GM23338 (cell line): ENCODE results near the gene ARFIP1. TPM values are rescaled to one million over a fixed set of nuclear protein-coding genes. Genes with fewer than 3 reads are reported as not detected.

ENCODE experiments used
- ATAC-seq: fragments of 200-7000 bp; cut with Tn5 transposase; 3 replicates; pipeline ENCODE4 v1.9.1; 2020
- DNase-seq: peaks from one replicate; pipeline ENCODE4 v3.0.0-alpha.2; 2015; ENCODE audit warnings: low spot score
- H2AFZ ChIP-seq: fragments of 200-600 bp; sonication (generic); 2 replicates; pipeline ENCODE4 v1.8.0; 2016; ENCODE audit warnings: antibody characterized with exemption, mild to moderate bottlenecking, moderate library complexity
- H3F3A ChIP-seq: fragments of 200-600 bp; sonication (generic); replicated peaks from 2 replicates; pipeline ENCODE4 v1.8.0; 2017; ENCODE audit warnings: antibody characterized with exemption, mixed run types, low read depth
- H3K27ac ChIP-seq: fragments of 200-600 bp; sonication (generic); 2 replicates; pipeline ENCODE4 v1.6.1; 2016; ENCODE audit warnings: low read depth
- H3K27me3 ChIP-seq: fragments of 200-600 bp; sonication (generic); 2 replicates; pipeline ENCODE4 v1.8.0; 2016; ENCODE audit warnings: mild to moderate bottlenecking, mixed run types, moderate library complexity; ENCODE audit not compliant: insufficient read depth
- H3K36me3 ChIP-seq: fragments of 200-600 bp; sonication (generic); 2 replicates; pipeline ENCODE4 v1.8.0; 2016; ENCODE audit warnings: mild to moderate bottlenecking; ENCODE audit not compliant: insufficient read depth
- H3K4me1 ChIP-seq: fragments of 200-600 bp; sonication (generic); 2 replicates; pipeline ENCODE4 v1.8.0; 2016; ENCODE audit warnings: mild to moderate bottlenecking, moderate library complexity; ENCODE audit not compliant: insufficient read depth
- H3K4me2 ChIP-seq: fragments of 200-600 bp; sonication (generic); 2 replicates; pipeline ENCODE4 v1.7.1; 2017; ENCODE audit warnings: mixed run types
- H3K4me3 ChIP-seq: fragments of 200-600 bp; sonication (generic); 2 replicates; pipeline ENCODE4 v1.6.1; 2016; ENCODE audit warnings: mixed run types
- H3K79me2 ChIP-seq: fragments of 200-600 bp; sonication (generic); replicated peaks from 2 replicates; pipeline ENCODE4 v1.8.0; 2017; ENCODE audit warnings: mild to moderate bottlenecking; ENCODE audit not compliant: insufficient read depth
- H3K9me2 ChIP-seq: fragments of 200-600 bp; sonication (generic); 2 replicates; pipeline ENCODE4 v1.8.0; 2017; ENCODE audit not compliant: insufficient read depth
- H4K20me1 ChIP-seq: fragments of 200-600 bp; sonication (generic); replicated peaks from 2 replicates; pipeline ENCODE4 v1.8.0; 2017; ENCODE audit warnings: mild to moderate bottlenecking; ENCODE audit not compliant: insufficient read depth
- H3K27ac Mint-ChIP-seq: 2 replicates; pipeline ENCODE4 v1.8.0; 2020; ENCODE audit warnings: inconsistent platforms, mild to moderate bottlenecking, moderate library complexity, mixed read lengths
- H3K27me3 Mint-ChIP-seq: 3 replicates; pipeline ENCODE4 v1.8.0; 2022; ENCODE audit warnings: low read depth, mild to moderate bottlenecking, moderate library complexity, mixed read lengths, inconsistent platforms; ENCODE audit not compliant: insufficient read depth, poor library complexity
- H3K36me3 Mint-ChIP-seq: 3 replicates; pipeline ENCODE4 v1.8.0; 2021; ENCODE audit warnings: low read depth, mild to moderate bottlenecking, inconsistent platforms, moderate library complexity, mixed read lengths
- H3K4me1 Mint-ChIP-seq: 3 replicates; pipeline ENCODE4 v1.8.0; 2020; ENCODE audit warnings: mild to moderate bottlenecking, inconsistent platforms, mixed read lengths
- H3K4me3 Mint-ChIP-seq: 3 replicates; pipeline ENCODE4 v1.8.0; 2021; ENCODE audit warnings: moderate library complexity, mild to moderate bottlenecking, inconsistent platforms, mixed read lengths
- H3K9me3 Mint-ChIP-seq: 3 replicates; pipeline ENCODE4 v1.8.0; 2020; ENCODE audit warnings: moderate library complexity, mild to moderate bottlenecking, inconsistent platforms, mixed read lengths
- CREB1 ChIP-seq: fragments of 250-450 bp; sonication (Bioruptor Pico); IDR thresholded peaks from 2 replicates; pipeline ENCODE4 v1.5.0; 2020; ENCODE audit warnings: low read depth, mild to moderate bottlenecking, moderate library complexity
- CTCF ChIP-seq, 2 experiments: fragments of 200-600 bp in 1 of 2; sonication (generic) in 1 of 2; conservative IDR thresholded peaks; 2 replicates each; pipeline versions ENCODE4 v1.5.1 to v1.6.1; 2016 to 2017; ENCODE audit warnings: antibody characterized with exemption in 2 of 2, low read depth in 2 of 2, mild to moderate bottlenecking in 2 of 2, moderate library complexity in 1 of 2
- ETS1 ChIP-seq: IDR thresholded peaks from 2 replicates; pipeline ENCODE4 v1.6.1; 2016; ENCODE audit warnings: antibody characterized with exemption
- EZH2 ChIP-seq: fragments of 200-600 bp; sonication (generic); IDR thresholded peaks from one replicate; pipeline ENCODE4 v1.8.0; 2017; ENCODE audit warnings: antibody characterized with exemption, mild to moderate bottlenecking, low read depth; ENCODE audit not compliant: unreplicated experiment
- EZH2phosphoT487 ChIP-seq: fragments of 200-600 bp; sonication (generic); IDR thresholded peaks from one replicate; pipeline ENCODE4 v1.8.1; 2018; ENCODE audit warnings: antibody characterized with exemption; ENCODE audit not compliant: unreplicated experiment
- JUNB ChIP-seq: IDR thresholded peaks from one replicate; pipeline ENCODE4 v1.6.1; 2016; ENCODE audit warnings: antibody characterized with exemption; ENCODE audit not compliant: unreplicated experiment
- NANOG ChIP-seq: IDR thresholded peaks from 2 replicates; pipeline ENCODE4 v1.6.1; 2016; ENCODE audit warnings: antibody characterized with exemption, borderline replicate concordance
- POLR2AphosphoS5 ChIP-seq: IDR thresholded peaks from 2 replicates; pipeline ENCODE4 v1.6.1; 2016; ENCODE audit warnings: antibody characterized with exemption, low read depth
- REST ChIP-seq: IDR thresholded peaks from one replicate; pipeline ENCODE4 v1.6.1; 2018; ENCODE audit warnings: antibody characterized with exemption; ENCODE audit not compliant: unreplicated experiment
- STAT1 ChIP-seq: IDR thresholded peaks from one replicate; pipeline ENCODE4 v1.6.1; 2016; ENCODE audit warnings: antibody characterized with exemption; ENCODE audit not compliant: unreplicated experiment
- ZNF114 ChIP-seq: fragments of 250-450 bp; sonication (Bioruptor Pico); IDR thresholded peaks from 2 replicates; pipeline ENCODE4 v1.5.0; 2020; ENCODE audit warnings: mild to moderate bottlenecking, moderate library complexity
- ZNF331 ChIP-seq: fragments of 250-450 bp; sonication (Bioruptor Pico); IDR thresholded peaks from 2 replicates; pipeline ENCODE4 v1.5.0; 2020; ENCODE audit warnings: low read depth, mild to moderate bottlenecking, moderate library complexity
- ZNF462 ChIP-seq: fragments of 250-450 bp; sonication (Bioruptor Pico); IDR thresholded peaks from 2 replicates; pipeline ENCODE4 v1.5.0; 2020; ENCODE audit warnings: mild to moderate bottlenecking, moderate library complexity
- polyA plus RNA-seq: library from polyadenylated mRNA; unstranded; fragments of >200 nt; fragmentation: Nextera tagmentation; extraction: Ambion mirVana; gene quantifications from 2 replicates; pipeline ENCODE4 v1.2.1, GENCODE V29; 2016
- total RNA-seq: library from RNA; depleted of rRNA; stranded (reverse); fragments of >200 nt; shearing (Covaris generic); gene quantifications from 2 replicates; pipeline ENCODE4 v1.2.3, GENCODE V29; 2014

Gene ARFIP1
- total and polyA plus RNA-seq, 2 experiments from 2014 or later = 46.0 to 49.6 TPM

GRCh38 chr4:152795891-152796290 is 16.1 kb downstream of the ARFIP1 start (continued):
- no peak for TF ChIP-seq NANOG
- TF ChIP-seq EZH2phosphoT487 = no peak
- TF ChIP-seq CREB1 (CRISPR knock-in tag) = no peak
- TF ChIP-seq ZNF114 = no peak

GRCh38 chr4:152803541-152803940 is 23.8 kb downstream of the ARFIP1 start:
- TF ChIP-seq STAT1 (no peak), POLR2AphosphoS5 (no peak), ZNF331 (no peak), REST (no peak), ETS1 (no peak), JUNB (no peak), ZNF462 (CRISPR knock-in tag) (no peak), EZH2 (no peak), CTCF (conservative IDR thresholded peaks at IDR 0.05; ENCODE audit: low read depth in 2 of 2) (no peak), EZH2phosphoT487 (no peak), NANOG (no peak), ZNF114 (no peak), CREB1 (CRISPR knock-in tag) (no peak)
- ATAC-seq = no peak
- H3K27ac Mint-ChIP-seq = no peak overlapping the region
- peaks cover 9% of the 10 kb centered on the region; the same call in 2 of the 3 replicates for H3K9me3 Mint-ChIP-seq
- Histone ChIP-seq H3K9me2 (no peaks in the 10 kb centered on the region), H3K4me3 (no peak overlapping the region), H3K27me3 (no peaks in the 10 kb centered on the region), H3K27ac (no peak overlapping the region), H3K36me3 (no peaks in the 10 kb centered on the region), H3K4me1 (peaks cover 17% of the 10 kb centered on the region; the same call in 1 of the 2 replicates), H3K79me2 (peaks cover 88% of the 10 kb centered on the region), H3F3A (0 out of 2 replicates have a peak, but pooled peaks cover 3% of the 10 kb centered on the region), H4K20me1 (peaks cover 4% of the 10 kb centered on the region), H3K4me2 (no peak overlapping the region), H2AFZ (no peak overlapping the region)
- no peak for DNase-seq
- no peaks in the 10 kb centered on the region for H3K27me3 Mint-ChIP-seq
- no peak overlapping the region for H3K4me3 Mint-ChIP-seq
- peaks cover 18% of the 10 kb centered on the region for H3K36me3 Mint-ChIP-seq
- H3K4me1 Mint-ChIP-seq = peaks cover 22% of the 10 kb centered on the region
